Psoas muscle (tissue), 8 donors: ENCODE measurements around the gene C10orf71. TPM values are rescaled to one million over a fixed set of nuclear protein-coding genes. Genes with fewer than 3 reads are reported as not detected.
A peak's percentile ranks its signal among the peaks of the same experiment; 100 is the strongest.

Experiments
- ATAC-seq, 4 donors: fragments of 200-7000 bp; cut with Tn5 transposase; one replicate each; pipeline ENCODE4 v1.9.1; 2020; ENCODE audit warnings: moderate library complexity in 3 of 4, mild to moderate bottlenecking in 2 of 4
- DNase-seq, 2 donors: peaks; one replicate each; pipeline ENCODE4 v3.0.0-alpha.2; 2020
- H3K27ac ChIP-seq: fragments of 200-600 bp; one replicate; pipeline ENCODE4 v1.8.0; 2022
- H3K27me3 ChIP-seq, 3 donors: fragments of 200-600 bp in 1 of 3; one replicate each; pipeline versions ENCODE4 v1.6.1 to v1.8.0; 2013 to 2022; ENCODE audit warnings: low read length in 2 of 3, mild to moderate bottlenecking in 2 of 3, moderate library complexity in 1 of 3; ENCODE audit not compliant: insufficient read depth in 3 of 3
- H3K36me3 ChIP-seq, 2 donors: fragments of 200-600 bp in 1 of 2; one replicate each; pipeline versions ENCODE4 v1.6.1 to v1.8.0; 2013 to 2022; ENCODE audit warnings: low read depth in 1 of 2, mild to moderate bottlenecking in 1 of 2, moderate library complexity in 1 of 2; ENCODE audit not compliant: insufficient read depth in 1 of 2
- H3K4me1 ChIP-seq: fragments of 200-600 bp; one replicate; pipeline ENCODE4 v1.8.0; 2022
- H3K4me3 ChIP-seq: fragments of 200-600 bp; one replicate; pipeline ENCODE4 v1.8.0; 2022; ENCODE audit warnings: mild to moderate bottlenecking
- H3K9me3 ChIP-seq: fragments of 200-600 bp; one replicate; pipeline ENCODE4 v1.8.0; 2022
- CTCF ChIP-seq: fragments of 200-600 bp; IDR thresholded peaks from one replicate; pipeline ENCODE4 v1.8.0; 2022; ENCODE audit warnings: antibody characterized with exemption
- WGBS, 3 donors: extraction: QIAGEN DNeasy Blood & Tissue Kit; methylation state at CpG; one replicate each; pipeline versions ENCODE4 v1.1.6 to v1.1.7; 2013; 5-methylcytosine and 5-hydroxymethylcytosine counted together
- intact Hi-C, 2 donors: fragments of 100-400 bp; cut with DNase I; formaldehyde crosslinking; loops; one replicate each; pipeline versions ENCODE4 v1.11.0 to v1.14.2; 2022
- long read RNA-seq, 2 donors: library from polyadenylated mRNA; unstranded; transcript quantifications; one replicate each; pipeline ENCODE4 v2.0.0, GENCODE V29; 2021
- polyA plus RNA-seq, 3 donors: library from polyadenylated mRNA; stranded (reverse); fragments of 200-250 nt; gene quantifications; one replicate each; pipeline ENCODE4 v1.2.3, GENCODE V29; 2013
- total RNA-seq, 4 donors: library from RNA; stranded (reverse); fragmentation: NEBNext Ultra II Directional in 2 of 4; extraction: Animal tissue kit (Norgen Biotek cat#: 25700) in 2 of 4; gene quantifications; one replicate each; pipeline versions ENCODE4 v1.2.1 to v1.2.4, GENCODE V29; 2021 to 2023
- donor health status: healthy with polysubstance abuse.
- donor health status: DM: no; HTN: no; CAD: no; lungs with moderate emphysema.
- donor health status: Bipolar disorder and iron deficiency.
- donor health status: healthy.
- donor health status: DM: yes; HTN: yes; CAD: no.
- donor health status: DM: no; HTN: no; CAD: no.
- donor health status: DM: no; HTN: no; CAD: no.
- donor health status: DM: yes; HTN: yes; CAD: no.

C10orf71 gene, protein sequence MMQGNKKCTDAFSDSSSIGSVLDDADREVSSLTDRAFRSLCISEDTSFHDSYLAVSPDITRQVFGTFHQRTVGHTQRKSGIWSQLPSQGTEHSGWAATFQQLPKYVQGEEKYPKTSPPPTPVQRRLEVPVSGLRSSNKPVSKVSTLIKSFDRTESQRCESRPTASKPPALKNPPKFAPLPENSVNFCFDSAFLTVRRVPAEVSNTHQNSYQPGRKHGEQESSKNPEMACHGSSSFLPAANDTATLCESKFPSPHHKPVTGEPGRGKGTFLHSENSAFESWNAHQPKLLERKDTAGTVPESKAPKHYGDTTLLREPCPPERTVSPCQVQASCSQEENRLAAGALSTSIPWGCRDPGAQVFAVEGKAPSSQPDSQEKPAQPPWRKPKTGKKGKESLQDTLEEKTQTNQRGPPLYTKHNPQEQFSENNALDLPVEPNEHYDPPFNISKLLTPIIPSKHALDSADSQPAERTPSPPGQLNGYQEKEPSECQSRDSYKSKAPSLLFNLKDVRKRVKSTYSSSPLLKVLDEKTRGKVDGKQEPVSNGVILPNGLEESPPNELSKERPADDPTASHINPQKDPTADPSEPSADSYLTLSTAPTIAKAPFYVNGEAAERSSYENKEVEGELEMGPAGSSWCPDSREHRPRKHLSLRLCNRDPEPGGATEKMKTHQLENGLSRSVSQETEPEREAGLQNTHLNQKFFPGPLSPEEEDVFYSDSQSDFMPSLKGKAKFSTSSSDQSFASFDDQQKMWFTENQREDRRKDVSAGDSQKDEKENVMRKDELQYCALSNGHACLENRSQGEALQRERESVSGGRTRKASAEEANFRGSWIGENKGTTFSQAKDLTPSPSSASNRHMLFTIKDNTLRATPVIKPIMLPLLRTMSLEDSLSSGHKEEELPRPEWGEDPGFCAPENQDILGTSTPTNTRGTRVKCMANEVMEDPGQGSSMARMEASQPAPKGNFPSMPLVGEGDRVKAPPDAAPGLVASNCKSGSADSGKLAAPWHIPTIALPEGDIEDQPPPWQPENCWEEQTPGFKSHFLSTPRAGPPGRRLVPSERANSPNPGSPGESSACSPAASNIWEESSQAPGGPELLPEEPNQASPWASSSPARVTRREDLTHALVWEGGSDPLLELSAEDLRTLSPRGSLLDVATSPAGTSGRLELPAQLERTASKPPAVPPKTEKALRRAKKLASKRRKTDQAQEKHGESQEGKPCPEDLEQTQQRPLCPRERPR (N-terminal part only)
- 100 to 1,000 TPM in 3 of 4 donors, 10 to 100 TPM in 1; 83.8 to 356 (median 128) TPM for total RNA-seq
- polyA plus RNA-seq = 10 to 100 TPM in 2 of 3 donors, 1 to 10 TPM in 1; 4.2 to 30.9 (median 24.7) TPM
- long read RNA-seq, donor 1, partial matches to known transcripts = 2 of 17 reads
- long read RNA-seq, donor 1, other reads (novel, unspliced or antisense) = 14 of 17 reads
- long read RNA-seq, donor 2, full-length matches to known transcripts = 4 of 83 reads
- long read RNA-seq, donor 2, partial matches to known transcripts = 1 of 83 reads
- long read RNA-seq, donor 2, other reads (novel, unspliced or antisense) = 78 of 83 reads

DNA sequence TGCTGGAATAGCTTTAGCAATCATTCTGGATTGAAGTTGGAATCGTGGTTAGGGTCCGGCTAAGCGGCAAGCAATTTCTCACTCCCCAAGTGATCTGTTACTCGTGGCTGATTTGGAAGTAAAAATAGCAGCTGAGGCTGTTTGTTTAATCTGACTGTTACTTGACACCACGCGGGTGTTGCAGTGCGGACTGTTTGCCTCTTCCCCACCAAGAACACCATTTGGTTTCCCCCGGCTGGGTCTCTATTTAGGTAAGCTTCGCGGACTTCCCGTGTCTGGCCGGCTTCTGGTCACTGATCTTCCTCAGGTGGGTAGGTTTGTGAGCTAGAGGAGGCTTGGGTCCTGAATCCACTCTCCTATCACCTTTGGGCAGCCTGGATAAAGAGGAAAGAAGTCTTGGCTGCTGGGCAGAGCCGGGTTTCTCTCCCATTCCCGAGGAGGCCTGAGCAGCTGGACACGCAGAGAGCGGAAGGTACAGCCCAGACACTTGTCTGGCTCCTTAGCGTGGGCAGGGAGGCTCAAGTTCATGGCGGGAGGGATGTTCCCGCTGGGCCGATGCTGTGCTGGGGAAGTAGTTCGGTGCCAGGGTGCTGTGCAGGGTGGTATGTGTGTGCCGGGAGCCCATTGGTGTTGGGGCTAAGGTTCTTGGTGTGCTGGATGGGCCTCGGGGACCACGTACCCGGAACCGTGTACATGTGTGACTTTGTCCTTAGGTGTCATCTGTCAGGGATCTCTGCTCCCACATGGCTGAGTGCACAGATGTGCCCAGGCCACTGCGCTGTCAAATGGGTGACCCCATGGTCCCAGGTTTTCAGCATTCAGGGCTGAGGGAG lies at the start of gene C10orf71:
C10orf71 (plus strand) TSS at position 188 of the 833 bp plus-strand sequence. CDS start 23,376 bp downstream, outside the sequence.
- Histone ChIP-seq H3K27ac (peak within 1 kb of the TSS; percentile 99), H3K9me3 (no peaks in the 10 kb centered on the region), H3K4me3 (peak within 1 kb of the TSS; percentile 80), H3K36me3 (peaks cover 0 to 12% of the 10 kb centered on the region in 2 donors), H3K27me3 (no peaks in the 10 kb centered on the region), H3K4me1 (peaks cover 67% of the 10 kb centered on the region)
- DNase-seq = peak; percentile 43 to 82
- ATAC-seq = peak; percentile 67 to 73 (median 70)
- intact Hi-C loops = loop anchor here in 1 of 2 donors (1.0 kb wide), 1 partner anchor 27 kb away; no protein-coding TSS in a partner anchor
- 24 to 37% (median 29%) methylated on average over 27 of the region's 27 CpGs for WGBS, 3 donors
- no peak for TF ChIP-seq CTCF

DNA sequence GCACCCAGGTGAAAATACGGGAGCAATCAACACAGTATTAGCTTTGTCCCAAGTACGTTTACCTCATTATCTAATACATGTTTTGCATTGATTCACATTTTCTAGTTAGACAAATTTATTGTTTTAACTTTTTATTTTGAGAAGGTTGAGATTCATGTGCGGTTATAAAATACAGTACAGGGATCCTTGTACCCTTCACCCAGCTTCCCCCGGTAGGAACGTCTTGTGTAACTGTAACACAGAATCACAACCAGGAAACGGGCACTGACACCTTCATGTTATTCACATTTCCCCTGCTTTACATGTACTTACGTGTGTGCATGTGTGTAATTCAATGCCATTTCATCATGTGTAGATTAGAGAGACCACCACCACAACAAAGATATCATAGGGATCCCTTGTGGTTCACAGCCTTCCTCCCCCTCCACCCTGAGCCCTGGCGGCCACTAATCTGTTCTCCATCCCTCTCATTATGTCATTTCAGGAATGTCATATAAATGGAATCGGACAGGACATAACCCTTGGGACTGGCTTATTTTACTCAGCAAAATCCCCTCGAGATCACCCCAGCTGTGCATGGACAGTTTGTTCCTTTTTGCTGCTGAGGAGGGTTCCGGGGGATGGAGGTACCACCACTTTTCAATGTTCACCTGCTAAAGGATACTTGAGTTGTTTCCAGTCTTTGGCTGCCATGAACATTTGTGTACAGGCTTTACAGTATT lies 46.5 kb upstream of the C10orf71 start:
- ATAC-seq (peak in 1 of 4 donors; percentile 30), DNase-seq (no peak)
- intact Hi-C loops = no loop called here
- no peak for TF ChIP-seq CTCF
- Histone ChIP-seq H3K4me3 (no peak overlapping the region), H3K27me3 (no peaks in the 10 kb centered on the region), H3K4me1 (no peaks in the 10 kb centered on the region), H3K36me3 (no peaks in the 10 kb centered on the region), H3K9me3 (no peaks in the 10 kb centered on the region), H3K27ac (no peak overlapping the region)
- WGBS, 3 donors = 72 to 79% (median 74%) methylated on average over 11 of the region's 11 CpGs

- Histone ChIP-seq H3K9me3 (no peaks in the 10 kb centered on the region), H3K4me3 (no peak overlapping the region), H3K27ac (no peak overlapping the region), H3K27me3 (no peaks in the 10 kb centered on the region), H3K36me3 (no peaks in the 10 kb centered on the region), H3K4me1 (no peaks in the 10 kb centered on the region)
- no peak for ATAC-seq
- intact Hi-C loops = no loop called here
- 84 to 91% (median 86%) methylated on average over 2 of the region's 2 CpGs for WGBS, 3 donors
- DNase-seq = no peak
- no peak for TF ChIP-seq CTCF
Observed at GRCh38 chr10:49253340-49253906, 45.5 kb upstream of the C10orf71 start.
